KMS-11 (cell line): ENCODE results near the gene TEX44.

Experiments
- H2AFZ ChIP-seq: fragments of 200-600 bp; sonication (generic); 2 replicates; pipeline ENCODE4 v1.6.1; 2016; ENCODE audit warnings: antibody characterized with exemption, mixed run types, low read depth
- H3K27ac ChIP-seq: fragments of 200-600 bp; sonication (generic); 2 replicates; pipeline ENCODE4 v1.6.1; 2016; ENCODE audit warnings: mild to moderate bottlenecking, mixed run types
- H3K27me3 ChIP-seq: fragments of 200-600 bp; sonication (generic); 2 replicates; pipeline ENCODE4 v1.6.1; 2017; ENCODE audit warnings: mild to moderate bottlenecking, low read depth, mixed run types, moderate library complexity; ENCODE audit not compliant: insufficient read depth
- H3K36me3 ChIP-seq: fragments of 200-600 bp; sonication (generic); 2 replicates; pipeline ENCODE4 v1.6.1; 2017; ENCODE audit warnings: mild to moderate bottlenecking, mixed run types; ENCODE audit not compliant: insufficient read depth
- H3K4me1 ChIP-seq: fragments of 200-600 bp; sonication (generic); 2 replicates; pipeline ENCODE4 v1.6.1; 2016; ENCODE audit warnings: mild to moderate bottlenecking, low read depth, mixed run types; ENCODE audit not compliant: poor library complexity, severe bottlenecking
- H3K4me2 ChIP-seq: fragments of 200-600 bp; sonication (generic); 2 replicates; pipeline ENCODE4 v1.7.0; 2016; ENCODE audit warnings: mild to moderate bottlenecking, mixed run types
- H3K4me3 ChIP-seq: fragments of 200-600 bp; sonication (generic); IDR thresholded peaks from 2 replicates; pipeline ENCODE4 v1.6.1; 2017; ENCODE audit warnings: low read depth, low read length, mixed read lengths; ENCODE audit not compliant: insufficient read depth
- H3K79me2 ChIP-seq: fragments of 200-600 bp; sonication (generic); 2 replicates; pipeline ENCODE4 v1.6.1; 2016; ENCODE audit warnings: low read depth, mixed run types; ENCODE audit not compliant: insufficient read depth
- H3K9ac ChIP-seq: fragments of 200-600 bp; sonication (generic); 2 replicates; pipeline ENCODE4 v1.6.1; 2016; ENCODE audit warnings: mild to moderate bottlenecking, mixed run types
- H4K20me1 ChIP-seq: fragments of 200-600 bp; sonication (generic); 2 replicates; pipeline ENCODE4 v1.6.1; 2016; ENCODE audit warnings: mild to moderate bottlenecking, mixed run types; ENCODE audit not compliant: insufficient read depth
- TF ChIP-seq, protein P1 (sequence below): fragments of 200-600 bp; sonication (generic); conservative IDR thresholded peaks from 2 replicates; pipeline ENCODE4 v1.6.1; 2017; ENCODE audit warnings: low read depth, mild to moderate bottlenecking, antibody characterized with exemption, low read length, moderate library complexity, mixed read lengths

TEX44 gene

DNA sequence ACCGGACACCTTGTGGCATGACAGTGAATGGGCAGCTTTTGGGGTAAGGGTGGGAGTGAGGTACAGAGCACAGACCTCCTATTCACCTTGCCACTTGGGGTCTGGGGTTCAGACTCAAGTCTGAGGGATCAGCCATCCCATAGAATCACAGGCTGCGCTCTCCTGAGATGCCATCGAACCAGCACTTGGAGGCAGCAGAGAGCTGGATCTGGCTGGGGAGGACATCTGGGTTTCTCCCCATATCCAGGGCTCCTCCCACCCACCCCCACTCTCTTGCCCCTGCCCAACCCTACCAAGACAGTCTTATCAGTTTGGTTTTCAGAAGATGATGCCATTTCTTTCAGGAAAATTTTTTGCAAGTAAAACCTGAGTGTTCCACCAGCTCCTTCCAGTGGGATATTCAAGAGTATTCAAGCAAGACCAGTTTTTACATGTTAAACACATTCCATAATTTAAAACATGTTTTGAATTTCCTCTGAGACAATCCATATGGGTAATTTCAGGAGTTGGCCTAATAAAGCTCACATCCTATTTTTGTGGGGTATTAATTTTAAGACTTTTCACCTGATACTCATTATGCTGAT, 29.2 kb upstream of the TEX44 start:
- Histone ChIP-seq H3K27ac (no peak overlapping the region), H3K4me2 (no peak overlapping the region), H3K4me3 (no peak overlapping the region), H3K9ac (no peak overlapping the region), H4K20me1 (no peaks in the 10 kb centered on the region), H2AFZ (no peak overlapping the region), H3K4me1 (no peaks in the 10 kb centered on the region), H3K36me3 (no peaks in the 10 kb centered on the region), H3K79me2 (no peaks in the 10 kb centered on the region), H3K27me3 (no peaks in the 10 kb centered on the region)
- TF ChIP-seq, protein P1, sequence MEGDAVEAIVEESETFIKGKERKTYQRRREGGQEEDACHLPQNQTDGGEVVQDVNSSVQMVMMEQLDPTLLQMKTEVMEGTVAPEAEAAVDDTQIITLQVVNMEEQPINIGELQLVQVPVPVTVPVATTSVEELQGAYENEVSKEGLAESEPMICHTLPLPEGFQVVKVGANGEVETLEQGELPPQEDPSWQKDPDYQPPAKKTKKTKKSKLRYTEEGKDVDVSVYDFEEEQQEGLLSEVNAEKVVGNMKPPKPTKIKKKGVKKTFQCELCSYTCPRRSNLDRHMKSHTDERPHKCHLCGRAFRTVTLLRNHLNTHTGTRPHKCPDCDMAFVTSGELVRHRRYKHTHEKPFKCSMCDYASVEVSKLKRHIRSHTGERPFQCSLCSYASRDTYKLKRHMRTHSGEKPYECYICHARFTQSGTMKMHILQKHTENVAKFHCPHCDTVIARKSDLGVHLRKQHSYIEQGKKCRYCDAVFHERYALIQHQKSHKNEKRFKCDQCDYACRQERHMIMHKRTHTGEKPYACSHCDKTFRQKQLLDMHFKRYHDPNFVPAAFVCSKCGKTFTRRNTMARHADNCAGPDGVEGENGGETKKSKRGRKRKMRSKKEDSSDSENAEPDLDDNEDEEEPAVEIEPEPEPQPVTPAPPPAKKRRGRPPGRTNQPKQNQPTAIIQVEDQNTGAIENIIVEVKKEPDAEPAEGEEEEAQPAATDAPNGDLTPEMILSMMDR: peak; percentile 67

DNA sequence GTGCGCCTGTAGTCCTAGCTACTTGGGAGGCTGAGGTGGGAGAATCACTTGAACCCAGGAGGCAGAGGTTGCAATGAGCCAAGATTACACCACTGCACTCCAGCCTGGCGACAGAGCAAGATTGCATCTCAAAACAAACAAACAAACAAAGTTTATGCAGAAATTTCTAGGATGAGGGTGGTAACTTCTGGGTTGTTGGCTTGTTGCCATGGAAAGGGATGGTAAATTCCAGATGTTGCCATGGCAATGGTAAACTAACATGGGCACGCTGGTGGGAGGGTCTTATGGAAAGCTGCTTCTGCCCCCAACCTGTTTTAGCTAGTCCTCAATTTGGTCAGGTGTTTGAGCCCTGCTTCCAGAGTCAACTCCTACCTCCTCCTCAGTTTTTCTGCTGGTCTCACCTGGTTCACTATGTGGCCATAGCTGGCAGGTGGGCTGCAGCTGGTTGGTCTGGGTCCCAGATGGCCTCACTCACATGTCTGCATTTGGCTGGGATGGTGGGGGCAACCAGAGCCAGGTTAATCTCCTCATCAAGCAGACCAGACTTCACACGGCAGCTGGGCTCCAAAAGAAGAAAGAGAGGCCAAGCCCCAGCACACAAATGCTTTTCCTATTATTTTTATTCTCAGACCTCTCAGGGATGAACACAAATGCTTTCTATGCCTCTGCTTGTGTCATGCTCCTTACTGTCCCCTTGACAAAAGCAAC, 26.6 kb upstream of the TEX44 start:
- no peaks in the 10 kb centered on the region for H4K20me1 ChIP-seq
- H3K4me2 ChIP-seq: no peak overlapping the region
- H3K27me3 ChIP-seq: no peaks in the 10 kb centered on the region
- H3K36me3 ChIP-seq: no peaks in the 10 kb centered on the region
- TF ChIP-seq, protein P1: no peak
- H3K79me2 ChIP-seq: no peaks in the 10 kb centered on the region
- no peak overlapping the region for H3K4me3 ChIP-seq
- H3K27ac ChIP-seq: no peak overlapping the region
- H3K4me1 ChIP-seq: no peaks in the 10 kb centered on the region
- H3K9ac ChIP-seq: no peak overlapping the region
- no peak overlapping the region for H2AFZ ChIP-seq

DNA sequence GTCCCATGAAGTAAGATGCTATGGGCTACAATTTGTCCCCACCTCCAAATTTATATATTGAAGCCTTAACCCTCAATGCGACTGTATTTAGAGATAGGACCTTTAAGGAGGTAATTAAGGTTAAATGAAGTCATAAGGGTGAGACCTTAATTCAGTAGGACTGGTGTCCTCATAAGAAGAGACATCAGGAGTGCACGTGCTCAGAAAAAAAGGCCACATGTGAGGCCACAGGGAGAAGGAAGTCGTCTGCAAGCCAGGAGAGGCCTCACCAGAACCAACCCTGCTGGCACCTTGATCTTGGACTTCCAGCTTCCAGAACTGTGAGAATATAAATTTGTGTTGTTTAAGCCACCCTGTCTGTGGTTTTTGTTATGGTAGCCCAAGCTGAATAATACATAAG, 25.5 kb upstream of the TEX44 start:
- no peak overlapping the region for H3K27ac ChIP-seq
- no peaks in the 10 kb centered on the region for H3K79me2 ChIP-seq
- no peaks in the 10 kb centered on the region for H4K20me1 ChIP-seq
- no peaks in the 10 kb centered on the region for H3K4me1 ChIP-seq
- H2AFZ ChIP-seq: no peak overlapping the region
- no peak overlapping the region for H3K9ac ChIP-seq
- H3K4me2 ChIP-seq: no peak overlapping the region
- no peaks in the 10 kb centered on the region for H3K27me3 ChIP-seq
- no peaks in the 10 kb centered on the region for H3K36me3 ChIP-seq
- no peak overlapping the region for H3K4me3 ChIP-seq
- TF ChIP-seq, protein P1: no peak

DNA sequence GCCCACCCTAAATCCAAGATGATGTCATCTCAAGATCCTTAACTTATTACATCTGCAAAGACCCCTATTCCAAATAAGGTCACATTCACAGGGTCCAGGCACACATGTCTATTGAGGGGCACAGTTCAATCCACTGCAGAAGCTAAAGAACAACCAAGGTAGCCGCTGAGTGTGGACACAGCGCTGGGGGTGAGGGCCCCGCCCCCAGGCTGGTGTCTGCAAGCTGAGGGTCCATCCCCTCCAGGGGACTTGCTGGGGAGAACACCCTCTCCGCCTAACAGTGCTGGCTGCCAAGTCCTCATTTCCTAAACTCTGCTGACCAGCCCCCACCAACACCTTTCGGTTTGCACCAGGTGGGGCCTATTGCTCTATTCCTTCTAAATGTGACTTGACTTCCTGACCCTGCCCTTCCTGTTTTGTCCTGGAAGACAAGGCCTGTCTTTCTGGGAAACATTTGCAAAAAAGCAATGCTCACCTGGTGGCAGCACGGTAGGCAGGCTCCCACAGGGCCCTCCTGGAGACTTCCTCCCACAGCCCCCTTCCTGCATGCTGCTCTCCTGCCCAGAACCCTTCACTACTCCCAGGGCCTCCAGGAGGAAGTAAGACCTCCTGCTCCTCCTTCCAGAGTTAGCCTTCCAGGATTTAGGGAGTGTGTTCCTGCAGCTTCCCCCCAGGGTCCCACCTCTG, 24.4 kb upstream of the TEX44 start:
- Histone ChIP-seq H3K79me2 (no peaks in the 10 kb centered on the region), H2AFZ (no peak overlapping the region), H3K27me3 (no peaks in the 10 kb centered on the region), H3K4me1 (no peaks in the 10 kb centered on the region), H3K4me2 (no peak overlapping the region), H3K36me3 (no peaks in the 10 kb centered on the region), H3K4me3 (no peak overlapping the region), H4K20me1 (no peaks in the 10 kb centered on the region), H3K9ac (no peak overlapping the region), H3K27ac (no peak overlapping the region)
- TF ChIP-seq, protein P1: no peak
